GM10266 (cell line): Measurements from ENCODE around the gene KCTD17.

Source experiments
- DNase-seq: peaks from one replicate; pipeline ENCODE4 v3.0.0; 2012; ENCODE audit errors: extremely low spot score
- CTCF ChIP-seq: IDR thresholded peaks from 2 replicates; pipeline ENCODE4 v1.5.1; 2012; ENCODE audit warnings: mild to moderate bottlenecking, low read depth; ENCODE audit not compliant: control insufficient read depth, insufficient read depth; ENCODE audit errors: missing control alignments

Gene KCTD17

GRCh38 chr22:37057226-37057625, 5.7 kb downstream of the KCTD17 start:
- no peak for TF ChIP-seq CTCF
- DNase-seq: no peak

GRCh38 chr22:37057796-37058510, 6.4 kb downstream of the KCTD17 start:
- no peak for DNase-seq
- TF ChIP-seq CTCF: no peak

- no peak for TF ChIP-seq CTCF
- no peak for DNase-seq
Measured at GRCh38 chr22:37058917-37059701, 7.6 kb downstream of the KCTD17 start.

- no peak for DNase-seq
- TF ChIP-seq CTCF: no peak
Measured at GRCh38 chr22:37059876-37060449, 8.4 kb downstream of the KCTD17 start.

- DNase-seq: peak; percentile 67
- TF ChIP-seq CTCF: no peak
Measured at GRCh38 chr22:37060801-37061610, 9.5 kb downstream of the KCTD17 start.

- TF ChIP-seq CTCF: no peak
- DNase-seq: no peak
Measured at GRCh38 chr22:37061611-37062375, 10.3 kb downstream of the KCTD17 start.
